Stimulated activated CD4-positive, alpha-beta T cell treated with anti-CD3 and anti-CD28 coated beads, Interleukin-4, amount 100 ng/mL, for 4 hours (primary cell): ENCODE measurements around the gene JADE2.
A peak's percentile ranks its signal among the peaks of the same experiment; 100 is the strongest.

Experiments
- DNase-seq, 2 experiments: peaks; one replicate each; pipeline ENCODE4 v3.0.0-alpha.2; 2020

Gene JADE2

DNA sequence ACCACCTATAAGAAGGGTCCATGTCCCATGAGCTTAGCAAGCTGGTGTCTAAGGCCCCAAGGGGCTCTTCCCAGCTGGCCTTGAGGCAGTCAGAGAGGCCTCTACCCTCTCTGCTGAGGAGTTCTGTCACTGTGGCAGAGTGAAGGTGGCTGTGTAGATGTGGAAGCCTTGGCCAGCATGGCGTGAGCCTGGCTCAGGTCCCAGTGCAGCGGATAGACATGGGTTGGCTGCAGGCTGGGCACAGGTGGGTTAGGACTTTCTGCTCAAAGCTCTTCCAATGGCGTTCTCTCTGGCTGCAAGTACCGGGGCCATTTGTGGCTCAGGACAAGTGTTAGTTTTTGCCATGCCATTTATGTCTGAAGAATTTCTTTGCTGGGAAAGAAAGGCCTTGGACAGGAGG is 47.3 kb downstream of the JADE2 start:
- no peak for DNase-seq

DNA sequence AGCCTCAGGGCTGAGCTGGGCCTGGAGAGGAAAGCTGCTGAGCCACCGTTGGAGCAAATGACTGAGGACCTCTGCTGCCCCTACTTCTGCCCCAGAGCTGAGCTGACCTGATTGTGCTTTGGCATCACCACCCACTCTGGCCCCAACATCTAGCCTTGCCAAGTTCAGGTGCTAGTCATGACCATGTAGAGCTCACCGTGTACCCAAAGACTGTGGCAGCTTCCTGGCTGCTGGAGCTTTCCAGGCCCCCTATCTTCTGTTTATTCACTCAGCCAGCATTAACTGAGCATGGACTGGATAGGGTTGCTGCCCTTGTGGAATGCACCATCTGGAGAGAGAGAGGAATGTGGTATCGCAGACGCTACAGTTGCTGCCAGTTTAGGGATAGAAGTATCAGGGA is 49.1 kb downstream of the JADE2 start:
- DNase-seq: no peak

DNA sequence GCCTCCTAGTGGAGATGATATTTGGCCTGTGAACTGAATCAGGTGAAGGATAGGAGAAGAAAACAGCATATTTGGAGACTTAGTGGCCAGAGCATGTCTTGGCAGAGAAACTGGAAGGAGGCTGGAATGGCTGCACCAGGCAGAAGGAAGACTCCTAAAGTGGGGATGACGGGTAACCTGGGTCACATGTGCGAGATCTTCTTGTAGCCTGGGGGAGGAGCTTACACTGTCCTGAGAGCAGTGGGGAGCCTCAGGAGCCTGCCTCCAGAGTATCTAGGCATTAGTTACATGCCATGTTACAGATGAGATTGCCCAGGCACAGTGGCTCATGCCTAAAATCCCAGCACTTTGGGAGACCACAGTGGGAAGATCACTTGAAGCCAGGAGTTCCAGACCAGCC is 49.8 kb downstream of the JADE2 start:
- DNase-seq: no peak

DNA sequence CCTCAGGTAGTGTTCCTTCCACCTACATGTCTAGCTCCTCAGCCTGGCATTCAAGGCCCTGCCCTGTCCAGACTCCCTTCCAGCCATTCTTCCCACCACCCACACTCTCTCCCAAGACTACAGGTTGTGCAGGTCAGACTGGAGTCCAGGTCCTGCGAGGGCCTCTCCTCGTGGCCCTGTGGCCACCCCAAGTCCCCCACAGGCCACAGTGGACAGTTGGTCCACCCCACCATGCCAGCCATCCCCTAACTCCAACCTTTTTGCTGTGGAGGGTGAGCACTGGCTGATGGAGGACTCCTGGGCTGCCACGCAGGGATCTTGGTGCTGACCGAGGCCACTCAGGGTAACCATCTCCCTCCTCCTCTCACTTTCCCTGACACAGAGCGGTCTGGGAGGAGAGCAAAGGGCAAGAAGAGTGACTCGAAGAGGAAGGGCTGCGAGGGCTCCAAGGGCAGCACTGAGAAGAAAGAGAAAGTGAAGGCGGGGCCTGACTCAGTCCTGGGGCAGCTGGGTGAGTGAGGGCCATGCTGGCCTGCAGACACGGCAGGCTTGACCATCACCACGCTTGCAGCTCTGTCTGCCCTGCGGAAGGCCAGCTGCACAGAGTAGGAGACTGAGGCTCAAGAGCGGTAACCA is 51.0 kb downstream of the JADE2 start:
- no peak for DNase-seq

DNA sequence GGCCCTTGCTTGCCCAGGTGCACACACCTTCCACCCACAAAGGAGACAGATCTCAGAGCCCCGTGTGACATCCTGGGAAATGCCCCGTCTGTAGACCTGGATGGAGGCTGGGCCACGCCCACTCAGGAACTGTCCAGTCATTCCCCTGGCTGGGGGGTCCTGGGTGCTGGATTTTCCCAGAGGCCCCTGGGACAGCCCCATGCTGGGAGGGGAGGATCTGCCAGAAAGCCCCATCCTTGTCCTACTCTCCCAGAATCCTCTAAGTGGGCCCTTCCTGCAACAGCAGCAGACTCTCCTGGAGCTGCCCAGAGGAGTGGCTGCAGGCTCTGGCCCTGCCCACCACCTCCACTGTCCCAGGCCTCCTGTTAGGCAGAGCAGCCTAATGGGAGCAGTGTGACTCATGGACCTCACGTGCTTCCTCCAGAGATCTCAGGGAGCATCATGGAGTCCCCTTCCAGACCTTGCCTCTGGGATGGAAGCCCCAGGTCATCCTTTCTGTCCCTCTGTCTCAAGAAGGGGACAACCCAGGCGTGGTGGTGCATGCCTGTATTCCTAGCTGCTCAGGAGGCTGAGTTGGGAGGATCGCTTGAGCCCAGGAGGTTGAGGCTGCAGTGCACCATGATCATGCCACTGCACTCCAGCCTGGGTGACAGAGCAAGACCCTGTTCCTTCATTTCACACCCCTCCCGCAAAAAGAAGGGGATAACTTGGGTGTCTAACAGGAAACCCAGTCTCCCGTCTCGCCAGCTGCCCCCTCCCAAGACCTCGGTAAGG is 51.7 kb downstream of the JADE2 start:
- no peak for DNase-seq

DNA sequence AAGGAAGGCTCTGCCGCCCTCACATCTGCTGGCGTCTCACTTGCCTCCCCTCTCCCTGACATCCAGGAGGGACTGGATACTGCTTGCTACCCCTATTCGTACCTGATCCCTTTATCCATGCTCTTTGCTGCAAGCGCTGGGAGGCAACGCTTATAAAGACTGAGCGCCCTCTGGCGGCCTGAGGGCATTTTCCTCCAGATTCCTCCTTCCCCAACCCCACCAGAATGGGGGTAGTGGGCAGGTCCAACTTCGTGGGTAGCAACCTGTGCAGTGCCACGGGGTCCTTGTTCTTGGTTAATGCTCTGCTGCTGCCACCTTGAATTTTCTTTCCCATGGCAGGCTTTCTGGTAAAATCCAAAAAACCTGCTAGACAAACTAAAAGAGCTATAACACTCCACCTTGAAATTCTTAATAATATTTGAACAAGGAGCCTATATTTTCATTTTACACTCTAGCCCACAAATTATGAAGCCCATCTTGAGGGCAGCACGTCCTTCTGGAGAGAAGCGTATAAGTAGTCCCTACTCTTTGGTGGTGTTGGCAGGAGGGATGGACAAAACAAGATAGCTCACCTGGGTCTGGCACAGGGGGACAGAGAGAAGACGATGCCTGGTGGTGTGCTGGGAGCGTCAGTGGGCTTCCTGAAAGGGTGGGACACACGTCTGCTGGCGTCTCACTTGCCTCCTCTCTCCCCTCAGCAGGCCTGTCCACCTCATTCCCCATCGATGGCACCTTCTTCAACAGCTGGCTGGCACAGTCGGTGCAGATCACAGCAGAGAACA is 52.5 kb downstream of the JADE2 start:
- peak; percentile 64 to 79 for DNase-seq

DNA sequence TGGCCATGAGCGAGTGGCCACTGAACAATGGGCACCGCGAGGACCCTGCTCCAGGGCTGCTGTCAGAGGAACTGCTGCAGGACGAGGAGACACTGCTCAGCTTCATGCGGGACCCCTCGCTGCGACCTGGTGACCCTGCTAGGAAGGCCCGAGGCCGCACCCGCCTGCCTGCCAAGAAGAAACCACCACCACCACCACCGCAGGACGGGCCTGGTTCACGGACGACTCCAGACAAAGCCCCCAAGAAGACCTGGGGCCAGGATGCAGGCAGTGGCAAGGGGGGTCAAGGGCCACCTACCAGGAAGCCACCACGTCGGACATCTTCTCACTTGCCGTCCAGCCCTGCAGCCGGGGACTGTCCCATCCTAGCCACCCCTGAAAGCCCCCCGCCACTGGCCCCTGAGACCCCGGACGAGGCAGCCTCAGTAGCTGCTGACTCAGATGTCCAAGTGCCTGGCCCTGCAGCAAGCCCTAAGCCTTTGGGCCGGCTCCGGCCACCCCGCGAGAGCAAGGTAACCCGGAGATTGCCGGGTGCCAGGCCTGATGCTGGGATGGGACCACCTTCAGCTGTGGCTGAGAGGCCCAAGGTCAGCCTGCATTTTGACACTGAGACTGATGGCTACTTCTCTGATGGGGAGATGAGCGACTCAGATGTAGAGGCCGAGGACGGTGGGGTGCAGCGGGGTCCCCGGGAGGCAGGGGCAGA is 53.3 kb downstream of the JADE2 start:
- no peak for DNase-seq

DNA sequence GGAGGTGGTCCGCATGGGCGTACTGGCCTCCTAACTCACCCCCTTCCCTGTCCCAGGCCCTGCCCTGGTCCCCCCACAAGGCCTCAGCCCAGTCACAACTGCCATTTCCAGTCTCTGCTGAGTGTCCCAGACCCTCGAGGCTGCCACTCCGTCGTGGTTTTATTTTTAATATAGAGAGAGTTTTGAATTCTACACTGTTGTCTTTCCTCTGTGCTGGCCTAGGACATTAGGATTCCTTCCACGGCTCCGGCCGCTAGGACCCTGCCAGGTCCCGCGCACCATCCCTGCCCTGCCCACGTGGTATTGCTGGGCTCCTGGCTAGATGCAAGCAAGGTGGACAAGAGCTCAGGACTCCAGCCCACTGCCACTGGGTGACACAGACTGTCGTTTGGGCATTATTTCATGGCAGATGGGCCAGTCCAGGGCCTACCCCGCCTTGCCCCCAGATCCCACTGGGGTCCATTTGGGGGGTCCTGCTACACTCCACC is 53.9 kb downstream of the JADE2 start:
- no peak for DNase-seq

DNA sequence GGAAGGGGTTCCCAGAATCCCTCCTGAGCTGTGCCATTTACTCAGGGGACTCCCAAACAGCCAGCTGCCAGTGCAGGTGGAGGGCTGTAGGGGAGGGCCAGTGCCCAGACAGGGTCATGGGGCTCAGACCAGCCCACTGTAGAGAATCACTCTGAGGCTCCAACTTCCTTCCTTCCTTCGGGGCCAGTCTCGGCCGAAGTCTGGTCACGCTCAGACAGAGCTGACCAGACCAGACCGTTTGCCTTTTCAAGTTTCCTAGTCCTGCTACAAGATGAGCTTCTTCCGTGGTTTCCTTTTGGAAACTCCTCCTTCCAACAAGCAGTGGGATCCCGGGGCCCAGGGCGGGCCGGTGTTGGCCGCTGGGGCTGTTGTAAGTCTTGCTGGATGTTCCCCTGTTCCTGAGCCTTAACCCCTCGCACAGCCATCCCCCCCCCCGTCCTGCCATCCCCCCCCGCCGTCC is 54.6 kb downstream of the JADE2 start:
- DNase-seq: no peak

DNA sequence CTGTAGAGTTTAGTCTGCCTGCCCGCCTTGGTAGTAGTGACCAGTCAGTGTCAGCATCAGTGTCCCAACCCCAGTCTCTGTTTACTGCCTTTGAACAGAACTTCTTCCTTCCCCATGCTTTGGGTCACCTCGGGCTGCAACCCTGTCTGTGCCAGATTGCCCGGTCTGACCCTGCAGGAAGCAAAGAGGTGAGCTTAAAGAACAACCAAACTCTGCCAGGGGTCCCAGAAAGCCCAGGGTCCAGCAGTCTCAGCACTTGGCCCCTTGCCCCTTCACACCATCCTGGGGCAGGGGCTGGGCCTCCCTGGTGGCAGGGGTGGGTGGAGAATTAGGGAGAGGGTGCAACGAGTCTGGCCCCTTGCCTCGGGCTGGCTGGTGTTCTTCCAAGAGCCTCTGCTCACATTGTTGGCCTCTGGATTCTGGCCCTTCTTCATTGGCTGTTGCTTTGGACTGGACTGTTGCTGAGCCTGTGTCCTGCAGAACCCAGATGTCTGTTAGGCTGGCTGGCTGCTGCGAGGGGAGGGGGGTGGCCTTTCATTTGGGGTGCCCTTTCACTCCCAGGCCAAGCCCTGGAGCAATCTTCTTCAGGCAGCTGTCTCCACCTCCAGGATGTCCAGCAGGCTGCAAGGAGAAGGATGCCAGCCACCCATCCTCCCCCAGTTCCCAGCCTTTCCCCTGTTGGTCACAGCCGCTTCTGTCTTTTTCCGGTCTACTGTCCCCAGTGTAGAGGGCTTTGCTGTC is 55.9 kb downstream of the JADE2 start:
- DNase-seq: no peak

DNA sequence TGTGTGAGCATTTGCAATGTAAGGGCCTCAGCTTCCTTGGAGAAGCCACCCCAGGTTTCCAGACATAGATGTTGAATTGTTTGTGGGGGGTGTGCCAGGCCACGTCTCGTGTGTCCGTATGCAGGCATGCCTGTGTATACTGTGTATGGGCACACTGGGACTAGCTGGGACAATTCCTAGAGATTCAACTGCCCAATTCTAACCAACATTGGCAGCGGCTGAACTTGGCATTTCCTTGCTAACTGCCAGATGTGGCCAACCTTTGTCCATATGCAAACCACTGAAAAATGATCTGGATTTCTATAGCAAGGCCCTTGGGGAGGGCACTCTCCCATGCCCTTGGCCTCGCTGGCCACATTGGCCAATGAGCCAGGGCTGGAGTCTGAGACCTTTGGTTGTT is 56.8 kb downstream of the JADE2 start:
- no peak for DNase-seq

DNA sequence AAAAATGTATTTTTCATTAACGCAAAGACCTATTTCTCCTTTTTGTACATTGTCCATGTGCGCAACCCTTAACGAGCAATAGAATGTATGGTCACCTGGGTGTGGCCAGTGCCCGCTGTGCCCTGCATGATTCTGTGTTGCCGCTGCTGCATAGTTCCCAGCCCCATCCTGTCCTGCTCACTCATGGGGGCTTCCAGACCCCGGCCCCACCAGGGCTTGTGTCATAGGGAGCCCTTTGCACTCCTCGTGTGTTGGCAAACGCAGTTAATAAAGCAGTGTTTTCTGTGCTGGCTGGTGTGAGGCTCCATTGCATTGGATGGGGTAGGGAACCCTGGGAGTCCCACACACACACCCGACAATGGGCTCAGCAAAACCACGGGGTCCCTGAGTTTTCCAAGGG is 57.5 kb downstream of the JADE2 start:
- DNase-seq: no peak

DNA sequence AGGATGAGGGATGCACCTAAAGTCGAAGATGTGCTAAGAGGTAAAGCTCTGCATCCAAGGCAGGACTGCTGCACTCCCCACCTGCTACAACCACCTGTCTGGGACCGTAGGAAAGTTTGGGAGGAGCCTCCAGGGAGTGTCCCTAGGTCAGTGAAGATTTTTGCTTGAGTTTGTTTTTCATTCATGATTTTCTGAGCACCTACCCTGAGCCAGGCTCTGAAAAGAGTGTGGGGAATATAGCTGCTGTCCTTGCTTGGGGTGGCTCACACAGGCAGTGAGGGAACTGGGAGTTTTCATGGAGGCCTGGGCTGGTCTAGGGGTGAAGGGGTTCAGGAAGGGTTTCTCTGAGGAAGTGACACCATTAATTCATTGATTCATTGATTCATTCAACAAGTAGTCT is 58.3 kb downstream of the JADE2 start:
- DNase-seq: no peak

DNA sequence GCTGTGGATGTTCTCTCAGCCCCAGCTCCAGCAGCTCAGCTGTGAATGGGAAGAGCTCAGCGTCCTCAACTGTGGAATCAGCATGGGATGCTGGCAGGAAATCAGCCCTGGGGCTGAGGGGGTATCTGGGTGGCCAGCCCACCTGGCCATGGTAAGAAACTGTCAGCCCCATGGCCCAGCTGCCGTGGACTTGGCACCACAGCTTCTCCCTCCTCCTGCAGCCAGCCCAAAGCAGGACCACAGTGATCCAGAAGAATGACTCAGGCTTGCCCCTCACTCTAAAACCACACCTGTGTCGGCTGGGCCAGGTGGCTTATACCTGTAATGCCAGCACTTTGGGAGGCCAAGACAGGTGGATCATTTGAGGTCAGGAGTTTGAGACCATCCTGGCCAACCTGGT is 59.2 kb downstream of the JADE2 start:
- no peak for DNase-seq

DNA sequence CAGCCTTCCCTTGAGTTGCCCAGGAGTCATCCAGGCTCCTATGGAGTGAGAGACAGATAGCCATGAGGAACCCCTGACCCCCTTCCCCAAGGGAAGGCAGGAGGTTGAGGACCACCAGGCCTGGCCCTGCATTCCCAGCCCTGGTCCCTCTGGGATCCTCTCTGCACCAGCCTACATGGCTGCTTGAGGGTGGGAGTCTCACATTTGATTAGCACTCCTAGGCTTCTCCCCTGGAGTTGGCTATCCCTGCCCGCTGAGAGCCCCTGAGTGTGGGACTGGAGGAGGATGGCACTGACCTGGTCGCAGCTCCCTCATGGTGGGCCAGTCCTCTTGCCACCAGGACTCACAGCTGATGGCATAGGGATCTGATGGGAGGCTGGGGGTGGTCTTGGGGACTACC is 60.5 kb downstream of the JADE2 start:
- DNase-seq: no peak

DNA sequence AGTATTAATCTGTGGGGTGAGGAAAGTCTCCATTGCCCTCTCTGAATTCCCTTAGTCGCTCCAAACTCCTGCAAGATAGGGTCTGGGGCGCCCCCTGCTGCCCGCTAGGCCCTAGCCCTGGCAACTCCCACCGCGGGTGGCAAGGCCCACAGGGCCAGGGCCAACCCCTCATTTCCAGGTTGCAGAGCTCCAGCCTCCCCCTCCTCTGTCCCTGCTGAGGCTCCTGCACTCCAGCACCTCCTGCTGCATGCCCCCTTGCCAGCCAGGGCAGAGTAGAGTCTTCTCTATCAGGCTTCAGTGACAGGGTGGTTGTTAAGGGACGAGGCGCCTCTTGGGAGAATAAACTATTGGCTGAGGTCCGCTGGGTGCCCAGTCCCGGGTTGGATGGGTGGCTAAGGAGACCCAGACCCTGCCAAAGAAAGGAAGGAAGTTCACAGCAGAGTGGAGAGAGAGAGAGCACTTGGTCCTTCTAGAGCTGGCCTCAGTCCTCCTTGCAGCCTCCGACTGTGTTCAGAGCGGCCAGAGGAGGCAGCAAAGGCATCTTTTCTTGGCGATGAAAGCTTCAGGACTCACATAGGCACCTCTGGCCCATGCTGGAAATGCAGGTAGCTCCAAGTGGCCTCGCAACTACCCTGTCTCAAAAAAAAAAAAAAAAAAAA is 61.5 kb downstream of the JADE2 start:
- peak; percentile 70 to 87 for DNase-seq

DNA sequence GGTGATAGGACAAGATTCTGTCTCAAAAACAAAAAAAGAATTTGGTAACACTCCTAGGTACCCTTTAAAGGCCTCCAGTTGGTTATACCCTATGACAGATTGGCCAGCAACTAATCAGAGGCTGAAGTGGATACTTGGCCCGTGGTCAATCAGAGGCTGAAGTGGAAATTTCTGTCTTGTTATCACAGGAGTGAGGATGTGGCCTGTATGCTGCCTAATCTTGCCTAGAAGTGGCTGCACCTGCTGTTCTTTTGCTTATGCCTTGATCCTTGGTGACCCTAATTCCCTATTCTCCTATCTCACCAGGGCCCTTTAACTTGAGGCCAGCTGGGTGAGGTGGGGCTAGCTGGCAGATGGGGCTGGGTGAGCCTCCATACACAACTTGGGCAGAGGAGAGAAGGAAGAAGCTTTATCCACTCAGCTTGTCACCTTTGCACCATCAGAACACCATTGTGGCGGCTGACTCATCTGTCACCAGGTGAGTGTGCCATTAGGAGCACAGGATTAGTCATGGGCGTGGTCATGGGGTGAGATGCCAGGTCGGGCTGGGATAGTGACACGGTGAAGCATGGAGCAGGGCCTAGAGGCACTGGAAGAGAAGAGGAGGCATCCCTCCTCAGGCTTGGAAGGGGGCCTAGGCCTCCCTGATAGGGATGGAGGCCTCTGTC is 65.7 kb downstream of the JADE2 start:
- peak in 1 of 2 experiments; percentile 16 for DNase-seq

DNA sequence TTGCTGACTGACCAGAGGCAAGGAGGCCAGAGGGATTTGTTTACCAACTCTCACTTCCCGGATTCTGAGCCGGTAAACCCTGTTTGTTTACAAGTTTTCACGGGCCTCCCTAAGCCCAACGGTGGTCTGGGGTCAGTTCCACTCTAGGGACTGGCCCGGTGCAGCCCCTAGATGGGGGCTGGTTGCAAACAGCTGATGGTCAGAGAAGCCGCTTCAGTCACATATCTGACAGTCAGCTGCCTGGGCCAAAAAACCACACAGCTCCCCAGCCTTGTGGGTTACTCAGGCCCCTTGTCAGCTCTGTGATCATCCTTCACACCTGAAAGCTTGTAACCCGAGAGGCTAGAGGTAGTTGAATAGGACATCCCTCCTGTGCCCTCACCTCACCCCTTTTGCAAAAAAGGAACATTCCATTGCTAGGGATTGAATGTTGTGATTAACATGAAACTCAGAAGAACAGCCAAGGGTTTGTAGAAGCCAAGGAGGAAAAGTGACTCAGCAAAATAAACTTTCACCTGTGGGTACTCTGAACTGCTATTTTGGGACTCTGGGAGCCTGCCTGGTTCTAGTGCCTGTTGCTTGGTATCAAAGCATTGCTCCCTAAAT is 66.8 kb downstream of the JADE2 start:
- no peak for DNase-seq

DNA sequence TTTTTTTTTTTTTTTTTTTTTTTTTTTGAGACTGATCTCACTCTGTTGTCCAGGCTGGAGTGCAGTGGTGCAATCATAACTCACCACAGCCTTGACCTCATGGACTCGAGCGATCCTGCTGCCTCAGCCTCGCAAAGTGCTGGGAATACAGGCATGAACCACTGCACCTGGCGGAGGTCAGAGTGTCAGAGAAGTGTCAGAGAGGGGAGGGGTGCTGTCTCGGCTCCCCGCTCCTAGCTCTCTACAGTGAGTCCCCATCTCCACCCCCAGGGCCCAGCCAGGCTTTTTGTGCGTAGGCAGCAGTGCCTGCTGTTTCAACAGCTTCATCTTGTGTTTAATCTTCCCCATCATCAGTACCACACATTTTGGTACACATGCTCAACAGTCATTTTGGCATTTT is 68.9 kb downstream of the JADE2 start:
- DNase-seq: no peak

DNA sequence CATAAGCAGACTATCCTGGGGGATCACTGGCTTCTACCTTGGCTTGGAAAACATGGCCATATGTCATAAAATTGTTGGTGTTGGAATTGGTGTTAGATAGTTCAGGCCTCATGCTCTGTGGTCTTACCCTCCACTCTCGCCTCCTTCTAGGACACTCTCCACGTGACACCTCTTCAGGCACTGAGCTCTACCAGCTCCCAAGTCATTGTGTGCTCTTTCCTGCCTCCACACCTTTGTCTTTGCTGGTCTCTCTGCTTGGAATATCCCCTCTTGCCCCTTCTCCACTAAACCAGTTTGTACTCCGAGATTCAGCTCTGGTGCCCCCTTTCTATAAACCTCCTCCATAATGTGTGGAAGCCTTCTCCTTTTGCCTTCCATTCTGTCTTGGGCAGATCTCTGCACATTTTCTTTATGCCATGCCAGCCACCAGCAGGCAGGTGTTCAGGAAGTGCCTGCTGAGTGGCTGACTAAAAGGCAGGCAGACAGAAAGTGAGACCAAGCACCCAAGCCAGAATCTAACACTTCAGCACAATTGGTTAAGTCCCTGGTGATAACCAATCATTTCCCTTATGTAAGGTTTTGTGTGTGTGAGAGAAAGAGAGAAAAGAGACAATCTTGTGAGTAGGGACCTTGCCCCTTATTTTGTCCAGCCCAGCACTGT is 69.5 kb downstream of the JADE2 start:
- DNase-seq: no peak
